Glutamatergic neuron (in vitro differentiated cells): ENCODE measurements around the gene TCOF1. TPM values are rescaled to one million over a fixed set of nuclear protein-coding genes. Genes with fewer than 3 reads are reported as not detected.

Source experiments
- DNase-seq: peaks from one replicate; pipeline ENCODE4 v3.0.0; 2022
- H3K27ac Mint-ChIP-seq: one replicate; pipeline ENCODE4 v1.8.0; 2020; ENCODE audit warnings: mild to moderate bottlenecking, mixed read lengths, inconsistent platforms; ENCODE audit not compliant: unreplicated experiment
- H3K27me3 Mint-ChIP-seq: one replicate; pipeline ENCODE4 v1.8.0; 2020; ENCODE audit warnings: mild to moderate bottlenecking, moderate library complexity, mixed read lengths, inconsistent platforms; ENCODE audit not compliant: unreplicated experiment
- H3K36me3 Mint-ChIP-seq: one replicate; pipeline ENCODE4 v1.8.0; 2020; ENCODE audit warnings: mild to moderate bottlenecking, mixed read lengths, inconsistent platforms; ENCODE audit not compliant: unreplicated experiment
- H3K4me1 Mint-ChIP-seq: one replicate; pipeline ENCODE4 v1.8.0; 2020; ENCODE audit warnings: mild to moderate bottlenecking, low read depth, mixed read lengths, inconsistent platforms; ENCODE audit not compliant: unreplicated experiment
- H3K4me3 Mint-ChIP-seq: one replicate; pipeline ENCODE4 v1.8.0; 2020; ENCODE audit warnings: mild to moderate bottlenecking, mixed read lengths, inconsistent platforms; ENCODE audit not compliant: unreplicated experiment
- H3K9me3 Mint-ChIP-seq: one replicate; pipeline ENCODE4 v1.8.0; 2020; ENCODE audit warnings: mild to moderate bottlenecking, moderate library complexity, mixed read lengths, inconsistent platforms; ENCODE audit not compliant: unreplicated experiment
- CTCF ChIP-seq: fragments of 200-600 bp; sonication (generic); IDR thresholded peaks from one replicate; pipeline ENCODE4 v1.5.0; 2021; ENCODE audit not compliant: partially characterized antibody, unreplicated experiment
- total RNA-seq: library from RNA; stranded (reverse); fragmentation: NEBNext Ultra II Directional; extraction: Animal tissue kit (Norgen Biotek cat#: 25700); gene quantifications from one replicate; pipeline ENCODE4 v1.2.1, GENCODE V29; 2021; ENCODE audit not compliant: unreplicated experiment

TCOF1 gene
- total RNA-seq, 1 donor from 2014 or later: 39.7 TPM

GRCh38 chr5:150402229-150402773 lies 44.8 kb downstream of the TCOF1 start:
- Mint-ChIP-seq H3K27ac (no peak overlapping the region), H3K9me3 (peaks cover 4% of the 10 kb centered on the region), H3K4me1 (peaks cover 8% of the 10 kb centered on the region), H3K4me3 (no peak overlapping the region), H3K36me3 (no peaks in the 10 kb centered on the region), H3K27me3 (peaks cover 4% of the 10 kb centered on the region)
- DNase-seq: no peak
- no peak for TF ChIP-seq CTCF

GRCh38 chr5:150402901-150403342 lies 45.4 kb downstream of the TCOF1 start:
- Mint-ChIP-seq H3K9me3 (peaks cover 4% of the 10 kb centered on the region), H3K27ac (no peak overlapping the region), H3K27me3 (peaks cover 4% of the 10 kb centered on the region), H3K4me1 (peaks cover 8% of the 10 kb centered on the region), H3K36me3 (no peaks in the 10 kb centered on the region), H3K4me3 (no peak overlapping the region)
- no peak for TF ChIP-seq CTCF
- DNase-seq: no peak

- no peak overlapping the region for H3K4me3 Mint-ChIP-seq
These were observed 46.6 kb downstream of the TCOF1 start for GRCh38 chr5:150404121-150404520.

GRCh38 chr5:150404535-150404934 lies 47.0 kb downstream of the TCOF1 start:
- no peak overlapping the region for H3K27ac Mint-ChIP-seq
- peaks cover 8% of the 10 kb centered on the region for H3K4me1 Mint-ChIP-seq
- H3K4me3 Mint-ChIP-seq: no peak overlapping the region
- no peak for TF ChIP-seq CTCF
- peaks cover 3% of the 10 kb centered on the region for H3K9me3 Mint-ChIP-seq
- H3K36me3 Mint-ChIP-seq: no peaks in the 10 kb centered on the region
- peaks cover 5% of the 10 kb centered on the region for H3K27me3 Mint-ChIP-seq
- DNase-seq: no peak

More at GRCh38 chr5:150404121-150404520, 46.6 kb downstream of the TCOF1 start:
- no peak for DNase-seq
- Mint-ChIP-seq H3K27me3 (peaks cover 5% of the 10 kb centered on the region), H3K27ac (no peak overlapping the region), H3K9me3 (peaks cover 3% of the 10 kb centered on the region), H3K36me3 (no peaks in the 10 kb centered on the region), H3K4me1 (peaks cover 8% of the 10 kb centered on the region)
- TF ChIP-seq CTCF: no peak

GRCh38 chr5:150404941-150405816 lies 47.7 kb downstream of the TCOF1 start:
- no peak overlapping the region for H3K4me3 Mint-ChIP-seq
- no peak for TF ChIP-seq CTCF

More at GRCh38 chr5:150404941-150405816, 47.7 kb downstream of the TCOF1 start:
- no peaks in the 10 kb centered on the region for H3K36me3 Mint-ChIP-seq
- peaks cover 10% of the 10 kb centered on the region for H3K4me1 Mint-ChIP-seq
- H3K27me3 Mint-ChIP-seq: peaks cover 5% of the 10 kb centered on the region
- DNase-seq: no peak
- no peak overlapping the region for H3K27ac Mint-ChIP-seq
- peaks cover 3% of the 10 kb centered on the region for H3K9me3 Mint-ChIP-seq
